OCI-M1 (cell line): ENCODE data around the gene TRPV2.

Experiments
- DNase-seq: peaks from one replicate; lab custom pipeline; 2025; lab: John Stamatoyannopoulos, UW

TRPV2 gene

DNA sequence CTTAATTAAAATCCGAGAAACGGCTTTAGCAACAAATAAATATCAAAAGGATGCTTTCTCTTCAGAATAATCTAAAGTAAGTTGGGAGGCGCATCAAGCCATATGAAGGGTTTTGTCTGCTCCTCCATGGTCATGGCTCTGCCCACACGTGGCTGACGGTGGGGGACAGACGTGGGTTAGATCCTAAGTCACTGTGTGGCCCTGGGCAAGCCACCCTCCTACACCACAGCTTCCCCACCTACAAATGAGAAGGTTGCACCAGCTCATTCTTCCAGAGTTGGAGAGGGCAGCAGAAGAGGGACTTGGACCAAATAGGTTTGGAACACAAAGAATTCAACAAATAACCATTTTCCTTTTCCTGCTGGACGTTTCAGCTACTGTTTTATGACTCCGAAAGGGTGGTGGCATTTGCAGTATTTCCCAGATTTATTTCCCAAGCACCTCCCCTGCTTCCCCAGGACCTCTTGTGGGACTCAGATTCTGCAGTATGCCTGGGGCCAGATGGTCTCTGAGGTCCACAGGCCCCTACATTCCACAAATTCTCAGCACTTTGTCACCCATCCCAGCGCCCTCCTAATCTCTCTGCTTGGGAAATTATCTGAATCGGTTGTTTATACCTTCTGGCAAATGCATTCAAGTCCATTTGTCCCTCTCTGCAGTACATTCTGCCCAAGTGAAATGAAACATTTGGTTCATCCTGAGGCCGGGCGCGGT, 58.8 kb downstream of the TRPV2 start:
- no peak for DNase-seq

DNA sequence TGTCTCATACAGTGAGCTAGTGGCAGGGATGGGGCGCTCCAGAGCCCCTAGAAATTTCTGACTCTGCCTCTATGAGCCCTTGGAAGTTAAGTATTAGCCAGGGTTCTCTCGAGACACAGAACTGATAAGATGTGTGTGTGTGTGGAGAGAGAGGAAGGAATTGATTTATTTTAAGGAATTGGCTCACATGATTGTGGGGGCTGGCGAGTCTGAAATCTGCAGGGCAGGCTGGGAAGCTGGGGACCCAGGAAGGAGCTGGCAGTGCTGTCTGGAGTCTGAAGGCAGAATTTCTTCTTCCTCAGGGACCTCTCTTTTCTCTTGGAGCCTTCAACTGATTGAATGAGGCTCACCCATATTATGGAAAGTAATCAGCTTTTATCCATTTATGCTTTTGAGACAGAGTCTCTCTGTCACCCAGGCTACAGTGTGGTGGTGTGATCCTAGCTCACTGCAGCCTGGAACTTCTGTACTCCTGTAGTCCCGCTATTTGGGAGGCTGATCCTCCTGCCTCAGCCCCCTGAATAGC, 59.9 kb downstream of the TRPV2 start:
- DNase-seq: no peak

GRCh38 chr17:16477255-16477654, 61.9 kb downstream of the TRPV2 start:
- DNase-seq: no peak

GRCh38 chr17:16477666-16478065, 62.3 kb downstream of the TRPV2 start:
- DNase-seq: no peak

DNA sequence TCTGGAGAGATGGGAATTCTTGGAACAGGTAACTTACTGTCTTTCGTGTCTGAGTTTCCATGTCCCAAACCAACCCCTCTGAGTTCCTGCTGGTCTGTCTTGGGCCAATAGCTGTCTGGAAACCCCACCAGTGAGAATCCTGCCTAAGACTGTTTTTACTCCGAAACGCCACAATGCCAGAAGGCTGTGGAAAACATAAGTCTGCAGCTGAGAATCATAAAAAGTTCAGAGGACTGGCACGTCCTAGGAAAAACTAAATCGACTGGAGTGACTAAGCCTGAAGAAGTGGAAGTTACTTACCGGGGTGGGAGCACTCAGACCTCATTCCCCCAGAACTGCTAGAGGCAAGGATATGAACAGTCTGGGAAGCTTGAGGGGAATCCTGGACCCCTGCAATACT, 63.3 kb downstream of the TRPV2 start:
- DNase-seq: no peak

DNA sequence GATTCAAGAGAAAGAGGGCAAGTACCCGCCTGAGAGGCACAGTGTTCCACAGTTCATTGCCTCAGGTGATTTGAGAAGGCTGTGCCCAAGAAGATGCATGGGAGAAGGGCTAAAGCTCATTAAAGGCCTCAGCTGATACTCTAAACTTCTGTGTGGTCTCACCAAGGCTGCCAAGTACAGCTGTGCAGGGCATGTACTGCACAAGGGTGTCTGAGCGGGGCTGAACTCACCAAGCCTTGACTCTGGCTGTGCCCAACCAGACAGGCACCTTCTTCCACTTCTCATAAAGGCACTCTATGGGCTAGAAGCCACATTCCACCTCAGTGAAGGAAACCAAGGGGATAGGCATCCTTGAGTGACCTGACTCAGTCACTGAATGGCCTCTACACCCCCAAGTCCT, 63.9 kb downstream of the TRPV2 start:
- no peak for DNase-seq

GRCh38 chr17:16480995-16481394, 65.6 kb downstream of the TRPV2 start:
- DNase-seq: no peak

- DNase-seq: no peak
These were observed 66.9 kb downstream of the TRPV2 start for GRCh38 chr17:16482253-16482652.

- DNase-seq: no peak
These were observed 67.8 kb downstream of the TRPV2 start for GRCh38 chr17:16483021-16483645.

DNA sequence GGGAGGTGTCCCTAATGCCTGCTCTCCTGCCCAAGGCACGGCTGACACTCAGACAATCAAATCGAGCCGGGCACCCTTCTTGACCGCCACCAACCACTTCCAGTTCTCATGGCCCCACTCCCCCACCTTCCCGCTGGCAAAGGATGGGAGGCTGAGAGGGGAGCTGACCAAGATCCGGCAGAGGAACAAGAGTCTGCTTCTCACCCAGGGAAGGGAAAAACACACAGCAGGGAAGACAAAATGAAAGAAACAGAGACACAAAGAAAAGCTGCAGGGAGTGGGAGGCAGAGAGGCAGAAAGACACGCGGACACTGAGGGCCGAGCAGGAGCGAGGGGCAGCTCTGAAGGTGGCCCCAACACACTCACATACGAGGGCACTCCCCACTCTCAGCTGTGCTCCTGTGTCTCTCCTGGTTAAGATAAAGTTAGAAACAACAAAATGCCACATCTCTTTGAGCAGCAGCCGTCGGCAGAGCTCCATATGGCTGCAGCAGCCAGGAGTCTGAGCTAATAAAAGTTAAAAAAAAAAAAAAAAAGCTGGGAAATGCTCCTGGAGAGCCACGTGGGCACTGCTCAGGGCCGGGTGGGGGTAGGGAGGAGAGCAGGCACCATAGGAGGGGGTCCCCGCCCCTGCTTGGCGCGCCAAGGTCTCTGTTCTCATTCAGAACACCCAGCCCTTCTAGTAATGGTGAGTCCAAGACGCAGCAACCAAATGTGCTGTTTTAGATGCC, 69.2 kb downstream of the TRPV2 start:
- DNase-seq: no peak
